Kidney (tissue), 14 donors: ENCODE measurements around the gene POLRMT. TPM values are rescaled to one million over a fixed set of nuclear protein-coding genes. Genes with fewer than 3 reads are reported as not detected.

ENCODE experiments used
- DNase-seq, 5 donors: peaks; one replicate each; pipeline ENCODE4 v3.0.0-alpha.2; 2013 to 2020
- FAIRE-seq: peaks from 2 replicates; lab custom pipeline; 2012; peaks lifted over from hg19 to GRCh38; lab: Jason Lieb, UNC
- H3K27ac ChIP-seq, 2 donors: one replicate each; pipeline ENCODE4 v1.7.0; 2013; ENCODE audit warnings: low read depth in 2 of 2, low read length in 2 of 2, inconsistent platforms in 1 of 2
- H3K27me3 ChIP-seq: one replicate; pipeline ENCODE4 v1.7.1; 2013; ENCODE audit warnings: low read length, inconsistent platforms; ENCODE audit not compliant: control insufficient read depth, insufficient read depth
- H3K36me3 ChIP-seq, 3 donors: one replicate each; pipeline versions ENCODE4 v1.7.0 to v1.7.1; 2013; ENCODE audit warnings: low read length in 3 of 3, control low read depth in 1 of 3, inconsistent platforms in 1 of 3; ENCODE audit not compliant: insufficient read depth in 3 of 3, control insufficient read depth in 2 of 3
- H3K4me1 ChIP-seq, 3 donors: one replicate each; pipeline versions ENCODE4 v1.7.0 to v1.7.1; 2013; ENCODE audit warnings: low read length in 3 of 3, inconsistent platforms in 1 of 3, low read depth in 1 of 3; ENCODE audit not compliant: control insufficient read depth in 2 of 3, insufficient read depth in 2 of 3
- H3K4me3 ChIP-seq, 3 donors: one replicate each; pipeline versions ENCODE4 v1.7.0 to v1.8.1; 2013; ENCODE audit warnings: low read length in 3 of 3, control low read depth in 1 of 3, inconsistent platforms in 1 of 3
- H3K9ac ChIP-seq, 3 donors: one replicate each; pipeline versions ENCODE4 v1.7.0 to v1.7.1; 2013; ENCODE audit warnings: low read length in 3 of 3, control low read depth in 1 of 3, inconsistent platforms in 1 of 3
- H3K9me3 ChIP-seq, 3 donors: one replicate each; pipeline versions ENCODE4 v1.7.0 to v1.7.1; 2013; ENCODE audit warnings: low read length in 3 of 3, control low read depth in 1 of 3, inconsistent platforms in 1 of 3; ENCODE audit not compliant: control insufficient read depth in 2 of 3, insufficient read depth in 1 of 3
- CTCF ChIP-seq: IDR thresholded peaks from 3 replicates; pipeline ENCODE4 v1.5.1; 2012; ENCODE audit warnings: mild to moderate bottlenecking, moderate library complexity, borderline replicate concordance; ENCODE audit not compliant: insufficient read depth; ENCODE audit errors: extremely low read depth
- intact Hi-C: fragments of 100-400 bp; cut with DNase I; formaldehyde crosslinking; loops from one replicate; pipeline ENCODE4 v1.11.1; 2022
- polyA plus RNA-seq: library from polyadenylated mRNA; stranded (reverse); fragments of 350-450 nt; fragmentation: Illumina TruSeq; extraction: RNeasy Lipid Tissue Mini Kit (QIAGEN cat#74804); gene quantifications from one replicate; pipeline ENCODE4 v1.2.3, GENCODE V29; 2014; ENCODE audit warnings: low read depth, low replicate concordance; ENCODE audit not compliant: insufficient read depth
- total RNA-seq: library from RNA; stranded (reverse); fragmentation: NEBNext Ultra II Directional; extraction: Animal tissue kit (Norgen Biotek cat#: 25700); gene quantifications from one replicate; pipeline ENCODE4 v1.2.1, GENCODE V29; 2021
- donor health status: control.
- donor health status: control.
- donor health status: control.
- donor health status: control.
- donor health status: control.
- donor health status: DM: yes; HTN: yes; CAD: no.
- donor health status: Normal renal cell carcinoma (clear cell type).

Gene POLRMT
- total and polyA plus RNA-seq, 2 donors from 2014 or later, result 49.8 to 117 TPM

DNA sequence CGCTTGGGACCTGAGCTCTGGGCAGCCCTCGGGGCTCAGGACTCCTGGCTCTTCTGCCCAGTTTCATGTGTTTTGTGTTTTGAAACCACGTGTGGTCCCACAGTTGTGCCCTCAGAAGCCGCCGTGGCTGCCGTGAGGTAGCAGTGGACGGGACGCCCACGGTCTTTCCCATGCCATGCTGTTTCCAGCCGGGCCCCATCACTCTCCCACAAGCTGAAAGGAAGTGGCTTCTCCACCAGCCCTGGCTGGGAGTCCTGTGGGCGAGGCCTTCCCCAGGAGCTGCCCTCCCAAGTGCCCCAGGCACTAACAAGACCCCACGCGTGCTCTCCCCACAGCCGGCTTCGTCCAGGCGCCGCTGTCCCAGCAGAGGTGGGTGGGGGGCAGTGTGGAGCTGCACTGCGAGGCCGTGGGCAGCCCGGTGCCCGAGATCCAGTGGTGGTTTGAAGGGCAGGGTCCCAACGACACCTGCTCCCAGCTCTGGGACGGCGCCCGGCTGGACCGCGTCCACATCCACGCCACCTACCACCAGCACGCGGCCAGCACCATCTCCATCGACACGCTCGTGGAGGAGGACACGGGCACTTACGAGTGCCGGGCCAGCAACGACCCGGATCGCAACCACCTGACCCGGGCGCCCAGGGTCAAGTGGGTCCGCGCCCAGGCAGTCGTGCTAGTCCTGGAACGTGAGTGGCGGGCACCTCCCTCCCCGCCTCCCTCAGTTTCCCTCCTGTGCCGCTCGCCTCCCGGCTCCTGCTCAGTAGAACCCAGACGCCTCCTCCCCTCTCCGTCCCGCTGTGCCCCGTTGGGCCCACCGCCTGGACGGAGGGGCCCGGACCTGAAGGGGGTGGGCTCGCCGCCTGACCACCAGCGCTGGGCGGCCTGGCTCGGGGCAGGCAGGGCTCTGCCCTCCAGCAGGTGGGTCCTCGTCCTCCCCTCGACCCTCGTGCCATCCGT is 55.6 kb downstream of the POLRMT start:
- FAIRE-seq (no peak), DNase-seq (peak in 1 of 5 donors; percentile 67)
- no peak overlapping the region for H3K4me3 ChIP-seq
- no peak overlapping the region for H3K9ac ChIP-seq
- peaks cover 0 to 28% (median 9%) of the 10 kb centered on the region in 3 donors for H3K4me1 ChIP-seq
- H3K9me3 ChIP-seq, result no peaks in the 10 kb centered on the region
- H3K27ac ChIP-seq, result no peak overlapping the region
- H3K36me3 ChIP-seq, result peaks cover 0 to 13% (median 0%) of the 10 kb centered on the region in 3 donors
- no peak for TF ChIP-seq CTCF
- intact Hi-C loops, result no loop called here
- H3K27me3 ChIP-seq, result no peaks in the 10 kb centered on the region

- peak in 1 of 5 donors; percentile 66 for DNase-seq
- no peak overlapping the region for H3K9ac ChIP-seq
- FAIRE-seq, result no peak
- no peak overlapping the region for H3K4me3 ChIP-seq
- intact Hi-C loops, result no loop called here
- peaks cover 0 to 13% (median 0%) of the 10 kb centered on the region in 3 donors for H3K36me3 ChIP-seq
- peaks cover 0 to 28% (median 9%) of the 10 kb centered on the region in 3 donors for H3K4me1 ChIP-seq
- no peaks in the 10 kb centered on the region for H3K27me3 ChIP-seq
- H3K27ac ChIP-seq, result no peak overlapping the region
- no peaks in the 10 kb centered on the region for H3K9me3 ChIP-seq
- TF ChIP-seq CTCF, result no peak
These were observed 56.4 kb downstream of the POLRMT start for GRCh38 chr19:576768-577438.

DNA sequence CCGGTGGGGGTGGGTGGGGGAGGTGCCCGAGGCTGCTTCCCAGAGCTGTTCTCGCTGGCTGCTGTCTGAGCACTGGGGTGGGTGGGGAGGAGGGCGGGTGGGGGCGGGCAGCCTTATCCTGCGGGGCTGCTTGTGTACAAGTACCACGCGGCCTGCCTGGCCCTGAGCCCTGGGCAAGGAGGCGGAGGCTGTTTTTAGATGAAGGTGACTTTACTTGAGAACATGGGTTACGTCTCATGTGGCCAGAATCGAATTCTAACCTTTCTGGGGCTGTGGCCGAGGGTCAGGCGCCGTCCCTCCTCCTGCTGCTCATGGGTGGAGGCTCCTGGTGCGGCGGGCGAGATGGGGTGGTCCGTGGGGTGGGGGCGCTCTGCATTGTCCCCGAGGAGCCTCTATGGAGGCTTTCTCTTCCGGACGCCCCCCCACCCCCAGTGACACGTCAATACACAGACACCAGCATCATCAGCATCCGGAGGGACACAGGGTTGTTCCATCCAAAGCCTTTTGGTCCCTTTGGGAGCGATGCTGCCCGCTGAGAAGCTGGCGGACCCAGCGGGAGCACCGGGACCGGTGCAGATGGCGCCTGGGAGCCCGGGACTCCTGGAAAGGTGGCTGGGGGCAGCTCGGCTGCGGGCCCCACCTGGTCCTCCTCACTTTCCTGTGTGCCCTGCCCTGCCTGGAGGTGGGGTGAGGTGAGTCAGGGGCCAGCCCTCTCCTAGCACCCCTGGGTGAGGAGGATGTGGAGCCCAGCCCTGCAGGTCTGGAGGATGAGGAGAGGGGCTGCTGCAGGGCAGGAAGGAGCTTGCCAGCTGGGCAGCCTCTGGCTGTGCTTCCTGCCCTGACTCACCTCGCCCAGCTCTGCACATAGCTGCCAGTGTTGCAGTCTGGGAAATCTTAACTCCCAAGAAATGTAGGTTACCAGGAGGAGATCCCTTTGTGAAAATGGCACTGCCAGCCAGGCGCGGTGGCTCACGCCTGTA is 57.5 kb downstream of the POLRMT start:
- H3K4me1 ChIP-seq, result peaks cover 0 to 35% (median 9%) of the 10 kb centered on the region in 3 donors
- peak overlapping the region in 1 of 3 donors; percentile 44 for H3K4me3 ChIP-seq

More for the DNA sequence above, 57.5 kb downstream of the POLRMT start:
- FAIRE-seq (no peak), DNase-seq (peak in 4 of 5 donors; percentile 44 to 83 (median 64))
- Histone ChIP-seq H3K27me3 (no peaks in the 10 kb centered on the region), H3K36me3 (peaks cover 0 to 8% (median 0%) of the 10 kb centered on the region in 3 donors), H3K9ac (peak overlapping the region in 1 of 3 donors; percentile 51), H3K27ac (peak overlapping the region; percentile 74 to 83), H3K9me3 (no peaks in the 10 kb centered on the region)
- TF ChIP-seq CTCF, result no peak
- intact Hi-C loops, result no loop called here
